SK-N-MC (cell line): ENCODE results near the gene RGS6.

Source experiments
- EZH2 ChIP-seq: fragments of 200-600 bp; sonication (generic); IDR thresholded peaks from one replicate; pipeline ENCODE4 v1.6.1; 2017; ENCODE audit warnings: antibody characterized with exemption
- FOXP2 ChIP-seq: optimal IDR thresholded peaks from 2 replicates; pipeline ENCODE3; 2011; ENCODE audit warnings: mild to moderate bottlenecking, moderate library complexity; ENCODE audit not compliant: insufficient read depth; ENCODE audit errors: extremely low read length, control extremely low read depth
- POLR2AphosphoS5 ChIP-seq: IDR thresholded peaks from 2 replicates; pipeline ENCODE4 v1.6.1; 2012; ENCODE audit warnings: mild to moderate bottlenecking, low read depth, low read length, borderline replicate concordance

DNA sequence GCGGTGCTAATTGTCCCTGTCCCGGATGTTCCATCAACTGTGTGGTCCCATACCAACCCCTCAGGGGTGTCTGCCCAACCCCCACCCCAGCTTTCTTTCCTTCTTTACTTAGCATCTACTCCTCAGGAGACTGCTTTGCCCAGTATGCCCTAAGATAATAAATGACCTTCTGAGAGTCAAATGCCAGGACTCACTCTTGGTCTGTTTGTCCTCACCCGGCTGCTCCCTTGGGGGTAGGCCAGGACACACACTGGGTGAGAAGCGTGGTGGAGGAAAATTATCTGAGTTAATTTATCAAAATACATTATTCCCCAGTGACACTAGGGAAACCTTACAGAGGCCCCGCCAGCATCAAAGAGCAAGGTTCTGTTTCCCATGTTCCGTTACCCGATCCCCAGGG is 457.0 kb downstream of the RGS6 start:
- TF ChIP-seq EZH2, result no peak
- TF ChIP-seq POLR2AphosphoS5, result no peak
- TF ChIP-seq FOXP2, result no peak
